ENCODE data around the gene CFAP299.
"Not testable (repeated sequence)": the region's sequence is repeated elsewhere in the genome, so short reads cannot be mapped to it uniquely, and the experiment has no call there.

Gene CFAP299

DNA sequence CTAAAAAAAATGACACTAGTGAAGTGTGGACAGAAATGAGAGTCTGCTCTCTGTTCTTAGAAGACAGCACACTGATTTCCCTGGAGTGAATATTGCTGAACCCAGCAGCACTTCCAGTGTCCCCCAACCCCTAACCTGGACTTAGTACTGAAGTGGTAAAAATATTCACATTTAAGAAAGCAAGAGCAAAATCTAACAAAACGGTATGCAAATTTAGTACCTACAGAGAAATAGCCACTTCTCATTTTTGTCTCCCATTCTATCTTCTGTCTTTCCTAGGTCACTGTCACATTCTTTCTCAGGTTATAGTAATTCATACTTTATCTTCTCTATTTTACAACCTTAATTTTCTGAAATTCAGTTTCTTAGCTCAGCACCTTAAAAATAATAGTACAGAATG is 274.7 kb downstream of the CFAP299 start:
- DNase-seq (ENCODE audit: low read depth) = no peak

- no peak for DNase-seq (ENCODE audit: low read depth)
These were observed 275.5 kb downstream of the CFAP299 start for GRCh38 chr4:80610845-80611677.

GRCh38 chr4:80611678-80611979 is 276.1 kb downstream of the CFAP299 start:
- no peak for DNase-seq (ENCODE audit: low read depth)

DNA sequence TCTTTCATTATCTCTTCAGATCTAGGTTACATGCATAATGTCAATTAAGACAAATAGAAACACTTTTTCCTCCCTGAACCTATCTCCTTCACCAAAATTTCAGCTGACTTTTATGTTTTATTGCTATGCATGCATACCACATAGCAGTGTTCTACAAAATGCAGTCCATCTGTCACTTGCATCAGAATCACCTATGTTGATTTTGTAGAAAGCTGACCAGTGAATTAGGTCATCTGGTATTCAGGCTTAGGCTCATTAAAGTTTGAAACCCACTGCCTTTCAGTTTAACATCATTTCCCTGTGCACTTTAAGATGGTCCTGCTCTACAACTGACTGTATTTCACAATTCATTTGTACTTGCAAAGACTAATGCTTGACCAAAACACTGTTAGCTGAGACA is 277.9 kb downstream of the CFAP299 start:
- DNase-seq (ENCODE audit: low read depth) = no peak

GRCh38 chr4:80614319-80614718 is 278.8 kb downstream of the CFAP299 start:
- no peak for DNase-seq (ENCODE audit: low read depth)

DNA sequence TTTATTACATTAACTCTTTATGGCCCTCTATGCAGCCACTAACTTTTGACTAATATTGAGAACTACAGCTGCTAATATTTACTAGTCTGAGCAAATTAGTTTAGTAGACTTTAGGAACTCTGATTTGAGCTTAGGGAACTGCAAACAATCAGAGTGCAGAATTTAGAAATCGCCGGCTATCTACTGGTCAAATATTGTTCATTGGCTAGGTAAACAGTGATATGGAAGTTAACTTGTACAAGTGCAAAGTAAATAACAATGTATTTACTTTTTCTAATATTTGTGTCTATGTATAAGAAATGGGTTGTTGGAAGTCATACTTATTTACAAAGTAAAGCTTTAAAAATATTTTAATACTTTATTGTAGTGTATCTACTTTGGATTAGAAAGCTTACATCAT is 279.6 kb downstream of the CFAP299 start:
- DNase-seq (ENCODE audit: low read depth) = no peak

- DNase-seq (ENCODE audit: low read depth) = no peak
These were observed 283.6 kb downstream of the CFAP299 start for GRCh38 chr4:80619070-80619674.

DNA sequence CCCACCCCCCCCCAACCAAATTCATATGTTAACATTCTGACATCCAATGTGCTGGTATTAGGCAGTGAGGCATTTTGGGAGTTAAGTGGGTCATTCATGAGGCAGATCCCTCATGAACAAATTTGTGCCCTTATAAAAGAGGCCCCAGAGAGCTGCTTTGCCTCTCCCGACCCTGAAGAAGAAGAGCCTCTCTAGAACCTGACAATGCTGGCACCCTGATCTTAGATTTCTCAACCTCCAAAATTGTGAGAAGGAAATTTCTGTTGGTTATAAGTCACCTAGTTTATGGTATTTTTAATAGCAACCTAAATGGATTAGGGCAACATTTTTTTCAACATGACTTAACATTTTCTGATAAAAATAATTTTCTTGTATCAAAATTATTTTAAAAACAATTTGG is 296.3 kb downstream of the CFAP299 start:
- no peak for DNase-seq (ENCODE audit: low read depth)

GRCh38 chr4:80637190-80637589 is 301.7 kb downstream of the CFAP299 start:
- DNase-seq (ENCODE audit: low read depth) = no peak

GRCh38 chr4:80646061-80646460 is 310.5 kb downstream of the CFAP299 start:
- no peak for DNase-seq (ENCODE audit: low read depth)

DNA sequence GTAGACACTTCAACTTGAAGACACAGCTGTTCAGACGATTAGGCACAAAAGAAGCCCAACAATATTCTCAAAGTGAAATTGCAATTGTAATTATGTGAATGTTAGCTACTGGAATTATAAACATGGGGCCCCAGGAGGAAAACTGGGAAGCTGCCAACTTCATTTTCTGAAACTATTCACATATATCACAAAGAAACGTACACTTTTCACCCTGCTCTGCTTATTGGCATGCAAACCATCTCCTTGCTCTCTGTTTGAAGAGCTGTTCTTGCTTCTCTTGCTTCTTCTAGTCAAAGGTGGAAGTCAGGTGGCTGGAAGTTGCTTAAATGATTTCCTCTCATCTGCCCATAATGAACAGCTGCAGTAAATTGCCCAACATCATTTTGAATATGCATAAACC is 320.1 kb downstream of the CFAP299 start:
- DNase-seq (ENCODE audit: low read depth) = no peak

- not testable (repeated sequence) for DNase-seq (ENCODE audit: low read depth)
These were observed 334.6 kb downstream of the CFAP299 start for GRCh38 chr4:80670118-80670517.

GRCh38 chr4:80678413-80678812 is 342.9 kb downstream of the CFAP299 start:
- no peak for DNase-seq (ENCODE audit: low read depth)

GRCh38 chr4:80680934-80681333 is 345.4 kb downstream of the CFAP299 start:
- DNase-seq (ENCODE audit: low read depth) = no peak

DNA sequence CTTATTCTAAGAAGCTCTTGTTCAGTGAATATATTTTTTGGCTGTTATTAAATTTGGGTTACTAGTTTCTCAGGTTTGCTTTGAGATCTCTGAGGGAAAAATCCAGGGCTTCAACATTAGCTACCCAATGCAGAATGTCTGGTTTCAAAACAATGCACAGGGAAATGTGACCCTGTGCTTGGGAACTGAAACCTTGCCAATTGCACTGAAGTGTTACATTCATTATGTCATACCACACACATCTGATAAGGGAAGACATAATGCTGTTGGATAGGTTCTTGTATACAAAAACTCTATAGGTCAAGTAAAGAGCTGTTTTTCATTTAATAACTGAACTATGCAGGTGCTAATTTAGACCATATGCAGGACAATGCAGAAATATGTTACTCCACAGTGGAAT is 349.7 kb downstream of the CFAP299 start:
- no peak for DNase-seq (ENCODE audit: low read depth)

DNA sequence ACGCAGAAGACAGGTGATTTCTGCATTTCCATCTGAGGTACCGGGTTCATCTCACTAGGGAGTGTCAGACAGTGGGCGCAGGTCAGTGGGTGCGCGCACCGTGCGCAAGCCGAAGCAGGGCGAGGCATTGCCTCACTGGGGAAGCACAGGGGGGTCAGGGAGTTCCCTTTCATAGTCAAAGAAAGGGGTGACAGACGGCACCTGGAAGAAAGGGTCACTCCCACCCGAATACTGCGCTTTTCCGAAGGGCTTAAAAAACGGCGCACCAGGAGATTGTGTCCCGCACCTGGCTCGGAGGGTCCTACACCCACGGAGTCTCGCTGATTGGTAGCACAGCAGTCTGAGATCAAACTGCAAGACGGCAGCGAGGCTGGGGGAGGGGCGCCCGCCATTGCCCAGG is 352.2 kb downstream of the CFAP299 start:
- not testable (repeated sequence) for DNase-seq (ENCODE audit: low read depth)

DNA sequence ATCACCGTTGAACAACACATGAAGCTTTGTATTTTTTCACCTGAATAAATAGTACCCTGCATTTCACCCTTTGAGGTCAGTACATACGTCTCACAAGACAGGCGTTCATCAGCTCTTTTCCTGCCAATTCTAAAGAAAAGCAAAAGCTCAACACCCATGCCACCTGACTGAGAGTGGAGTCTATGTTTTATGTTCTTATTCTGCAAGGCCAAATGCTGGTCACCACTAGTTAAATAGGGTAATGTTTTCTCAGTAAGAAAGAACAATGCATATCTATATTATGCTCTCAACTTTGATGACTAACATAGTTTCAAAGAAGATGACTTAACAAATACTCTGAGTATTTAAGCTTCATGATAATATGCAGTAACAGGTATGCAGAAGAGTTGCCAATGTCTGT is 358.6 kb downstream of the CFAP299 start:
- DNase-seq (ENCODE audit: low read depth) = no peak

- DNase-seq (ENCODE audit: low read depth) = no peak
These were observed 369.8 kb downstream of the CFAP299 start for GRCh38 chr4:80705311-80705710.

DNA sequence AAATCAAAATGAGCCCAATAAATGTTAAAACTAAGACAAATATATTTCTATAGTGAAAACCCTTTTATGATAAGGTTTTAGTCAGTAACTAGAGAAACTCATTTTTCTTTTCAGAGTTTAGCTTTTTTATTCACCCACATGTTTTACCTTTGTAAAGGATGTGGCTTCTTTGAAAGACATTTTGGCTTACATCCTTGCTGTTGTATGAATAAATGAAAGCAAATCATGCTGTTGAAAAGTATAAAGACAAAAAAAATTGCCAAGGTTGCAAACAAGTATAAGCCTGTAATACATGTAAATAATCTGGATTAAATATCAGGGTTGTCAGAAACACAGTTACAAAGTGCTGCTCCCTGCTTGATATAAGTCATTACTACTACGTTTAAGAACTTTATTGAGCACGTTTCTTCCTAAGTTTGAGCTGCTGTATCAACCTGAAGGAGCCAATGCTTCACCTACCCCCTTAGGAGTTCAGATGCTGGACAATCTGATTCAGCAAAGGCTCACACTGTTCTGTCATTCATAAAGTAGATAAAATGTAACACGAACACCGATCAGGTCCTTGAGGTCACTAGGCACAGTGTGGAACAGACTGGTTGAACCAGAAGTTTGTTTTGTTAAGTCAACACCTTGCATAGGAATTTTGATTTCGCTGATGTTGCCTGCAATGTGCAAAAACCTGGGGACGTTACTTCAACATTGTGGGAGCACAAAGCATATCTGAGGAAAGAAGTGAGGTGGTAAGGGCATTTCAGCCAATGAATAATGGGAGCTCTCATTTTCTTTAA is 373.7 kb downstream of the CFAP299 start:
- no peak for DNase-seq (ENCODE audit: low read depth)

- DNase-seq (ENCODE audit: low read depth) = no peak
These were observed 375.4 kb downstream of the CFAP299 start for GRCh38 chr4:80710748-80711451.

DNA sequence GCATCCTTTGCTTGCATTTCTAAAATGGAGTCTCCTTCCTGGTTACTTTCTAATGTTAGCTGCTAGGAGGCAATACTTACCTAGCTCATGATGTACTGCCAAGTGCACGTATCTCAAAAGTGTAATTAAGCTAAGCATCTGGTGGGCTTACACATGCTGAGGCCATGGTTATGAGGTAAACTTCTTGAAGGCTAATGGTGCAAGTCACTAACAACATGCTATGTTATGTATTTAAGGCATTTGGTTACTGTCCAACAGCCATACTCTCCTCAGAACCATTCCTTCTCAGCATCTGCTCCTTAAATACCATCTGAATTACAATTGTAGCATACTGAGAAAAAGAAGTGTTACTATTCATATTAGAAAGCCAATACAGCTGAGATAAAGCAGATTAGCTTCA is 376.4 kb downstream of the CFAP299 start:
- DNase-seq (ENCODE audit: low read depth) = no peak

GRCh38 chr4:80713409-80713808 is 377.9 kb downstream of the CFAP299 start:
- DNase-seq (ENCODE audit: low read depth) = no peak

Data from T follicular helper cell (primary cell).